SIG-M5 (cell line): ENCODE measurements around the gene CLCN4.

ENCODE experiments used
- DNase-seq: peaks from one replicate; lab custom pipeline; 2025; lab: John Stamatoyannopoulos, UW

The CLCN4 gene

DNA sequence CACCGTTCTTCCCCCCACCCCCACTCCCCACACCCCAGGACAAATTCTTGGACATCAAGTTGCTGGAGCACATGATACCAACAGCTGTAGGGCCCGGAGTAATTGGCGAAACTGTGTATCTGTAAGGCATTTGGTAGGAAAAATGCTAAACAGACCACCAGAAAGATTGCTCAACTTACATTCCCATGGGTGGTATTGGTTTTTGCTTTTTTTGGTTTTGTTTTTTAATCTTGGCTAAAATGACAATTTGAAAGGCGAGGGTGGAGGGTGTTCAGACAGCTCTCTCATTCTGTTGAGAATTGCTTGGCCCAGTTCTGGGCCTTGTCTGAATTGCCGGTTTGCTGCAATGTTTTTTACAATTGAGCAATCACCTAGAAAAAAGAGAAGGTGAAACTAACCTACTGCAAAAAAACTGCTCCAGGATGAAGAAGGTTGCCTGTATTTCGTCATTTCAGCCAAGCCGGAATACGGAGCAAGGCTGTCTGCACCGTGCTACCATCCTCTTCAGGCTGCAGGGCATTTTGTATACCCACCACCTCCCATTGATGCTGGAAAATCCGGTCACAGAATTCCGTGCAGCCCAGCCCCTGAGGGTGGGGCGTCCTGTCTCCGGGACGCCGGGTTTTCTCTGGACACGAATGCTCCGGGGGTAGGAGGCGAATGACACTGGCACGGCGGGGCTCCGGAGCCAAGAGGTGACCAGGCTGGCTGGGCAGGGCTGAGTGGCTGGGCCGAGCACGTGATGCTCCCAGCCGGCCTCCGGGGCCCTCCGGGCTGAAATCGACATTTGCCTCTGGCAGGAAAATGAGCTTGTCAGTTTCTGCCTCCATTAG is at the start of gene CLCN4:
TSS of gene CLCN4 (plus strand) at position 777 of the 833 bp plus-strand sequence. CDS start 28,058 bp downstream, outside the sequence.
- no peak for DNase-seq

- no peak for DNase-seq
These were observed 49.3 kb upstream of the CLCN4 start for GRCh38 chrX:10107483-10107882.

DNA sequence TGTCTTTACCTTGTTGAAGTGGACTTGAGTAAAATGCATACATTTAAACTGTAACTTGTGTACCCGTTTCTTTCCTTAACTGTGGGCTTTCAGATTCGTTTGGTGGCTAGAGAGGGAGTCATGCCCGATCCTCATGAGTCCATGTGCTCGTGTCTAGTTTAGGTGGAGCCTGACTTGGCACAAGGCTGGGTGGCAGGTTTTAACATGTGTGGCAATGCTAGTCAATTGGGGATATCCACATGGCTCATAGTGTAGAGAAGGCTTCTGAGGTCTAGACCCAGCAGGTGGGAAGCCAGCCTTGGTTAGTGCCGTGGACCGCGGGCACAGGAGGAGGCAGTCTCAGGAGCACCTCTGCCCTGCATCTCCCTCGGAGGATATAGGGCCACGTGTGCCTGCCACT is 48.5 kb upstream of the CLCN4 start:
- no peak for DNase-seq

- DNase-seq, result no peak
These were observed 47.1 kb upstream of the CLCN4 start for GRCh38 chrX:10109695-10110094.

DNA sequence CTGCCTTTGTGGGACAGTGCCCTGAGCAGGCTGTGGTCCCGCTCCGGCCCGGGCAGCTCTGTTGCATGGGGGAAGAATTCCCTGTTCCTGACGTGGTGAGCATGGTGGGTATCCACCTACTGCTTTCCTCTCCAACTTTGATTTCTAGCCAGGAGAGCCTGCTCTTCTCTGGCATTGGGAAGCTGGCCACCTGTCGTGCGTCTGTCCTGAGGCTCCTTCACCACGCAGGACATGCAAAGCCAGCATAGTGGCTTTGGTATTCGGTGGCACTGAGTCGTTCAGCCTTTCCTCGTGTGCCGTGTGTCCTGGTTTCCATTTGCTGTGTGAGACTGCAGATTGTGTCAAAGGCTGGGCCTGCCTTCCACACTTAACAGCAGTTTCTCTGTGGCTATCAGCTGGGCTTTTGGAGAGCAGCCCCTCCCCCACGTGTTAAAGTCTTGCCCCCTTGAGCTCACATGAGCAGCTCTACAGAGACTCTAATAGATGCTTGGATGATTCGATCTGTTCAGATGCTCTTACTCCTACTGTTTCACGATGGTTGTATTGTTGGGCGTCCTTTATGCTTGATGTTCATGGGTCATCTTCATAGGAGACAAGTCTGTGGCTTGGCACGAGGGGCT is 46.3 kb upstream of the CLCN4 start:
- DNase-seq, result no peak

GRCh38 chrX:10110984-10111363 is 45.8 kb upstream of the CLCN4 start:
- DNase-seq, result no peak

DNA sequence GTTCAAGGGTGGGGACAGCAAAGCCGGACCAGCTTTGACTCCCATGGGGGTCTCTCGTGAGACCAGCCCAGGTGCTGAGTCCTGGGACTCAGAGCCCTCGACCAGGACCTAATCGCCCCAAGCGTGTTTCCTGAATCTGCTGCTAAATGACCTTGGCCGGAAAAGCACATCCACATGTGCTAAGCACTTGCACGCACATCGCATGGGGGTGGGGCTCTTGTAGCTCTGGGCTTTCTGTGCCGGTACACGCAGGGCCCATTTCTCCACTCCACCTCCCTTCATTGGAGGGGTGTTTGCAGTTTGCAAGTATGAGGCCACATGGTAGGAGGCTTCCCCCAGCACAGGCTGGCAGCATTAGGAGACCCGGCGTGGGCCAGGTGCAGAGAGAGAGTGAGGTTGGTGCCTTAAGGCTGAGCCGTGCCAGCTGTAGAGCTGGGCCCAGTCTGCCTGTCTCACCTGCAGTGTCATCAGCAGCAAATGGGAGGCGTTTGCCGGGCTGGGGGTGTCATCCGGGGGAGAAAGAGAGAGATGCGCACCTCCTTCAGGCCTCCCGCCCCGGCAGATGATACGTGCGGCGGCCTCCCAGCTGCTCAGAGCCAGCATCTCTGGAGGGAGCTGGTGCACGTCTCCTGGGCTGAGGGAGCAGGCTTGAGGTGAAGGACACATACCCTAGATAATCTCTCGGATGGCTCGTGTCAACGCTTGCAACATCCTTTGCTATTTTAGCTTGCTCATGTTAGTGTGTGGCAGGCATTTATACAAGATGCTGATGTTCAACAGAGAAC is 45.2 kb upstream of the CLCN4 start:
- DNase-seq, result no peak

DNA sequence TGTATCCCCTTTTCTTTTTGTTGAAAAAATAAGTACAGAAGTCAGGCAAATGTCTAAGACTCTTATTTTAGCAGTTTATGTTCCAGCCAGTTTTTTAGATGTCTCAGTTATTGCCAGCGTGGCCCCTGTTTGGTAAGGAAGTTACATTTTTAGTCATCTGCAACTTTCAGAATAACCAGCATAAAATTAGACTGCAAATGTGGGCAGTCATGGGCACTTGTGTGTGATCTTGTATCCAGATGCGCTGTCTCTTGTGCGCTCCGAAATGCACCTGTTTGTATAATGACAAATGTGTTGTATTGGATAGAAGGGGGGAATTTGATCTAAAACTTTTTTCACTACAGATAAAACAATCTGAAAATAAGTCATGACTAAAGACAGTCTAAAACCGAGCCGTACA is 44.3 kb upstream of the CLCN4 start:
- no peak for DNase-seq

- no peak for DNase-seq
These were observed 41.7 kb upstream of the CLCN4 start for GRCh38 chrX:10115082-10115481.

DNA sequence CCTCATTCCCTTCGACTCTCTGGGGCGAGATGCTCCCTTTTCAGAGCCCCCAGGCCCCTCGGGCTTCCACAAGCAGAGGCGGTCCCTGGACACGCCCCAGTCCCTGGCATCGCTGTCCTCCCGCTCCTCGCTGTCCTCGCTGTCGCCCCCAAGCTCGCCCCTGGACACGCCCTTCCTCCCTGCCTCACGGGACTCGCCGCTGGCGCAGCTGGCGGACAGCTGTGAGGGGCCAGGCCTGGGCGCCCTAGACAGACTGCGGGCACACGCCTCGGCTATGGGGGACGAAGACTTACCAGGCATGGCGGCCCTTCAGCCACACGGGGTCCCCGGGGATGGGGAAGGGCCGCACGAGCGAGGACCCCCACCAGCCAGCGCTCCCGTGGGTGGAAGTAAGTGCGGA is 39.5 kb upstream of the CLCN4 start:
- DNase-seq, result no peak

DNA sequence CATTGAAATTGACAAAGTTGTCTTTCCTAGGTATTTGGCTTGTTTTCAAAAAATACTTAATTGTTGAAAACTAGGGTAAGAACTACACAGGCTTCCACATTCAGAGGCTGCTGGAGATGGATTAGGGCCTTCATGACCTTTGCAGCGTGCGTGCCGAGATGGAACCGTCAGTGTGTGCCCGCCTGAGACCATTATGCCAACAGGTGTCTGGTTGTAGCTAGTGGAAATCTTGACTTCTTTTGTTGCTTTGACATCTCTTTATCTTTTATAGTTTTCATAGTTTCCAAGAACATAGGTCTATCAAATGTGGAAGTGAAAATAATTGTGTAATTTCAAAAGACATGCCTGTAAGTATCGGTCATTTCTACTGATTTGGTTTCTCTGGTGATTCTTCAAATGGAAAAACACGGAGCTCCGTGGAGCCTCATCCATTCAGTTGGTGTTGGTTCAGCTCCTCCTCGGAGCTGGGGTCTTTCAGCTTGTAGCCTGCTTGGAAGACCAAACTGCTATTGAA is 38.9 kb upstream of the CLCN4 start:
- no peak for DNase-seq

GRCh38 chrX:10118530-10118929 is 38.2 kb upstream of the CLCN4 start:
- no peak for DNase-seq

GRCh38 chrX:10119399-10119990 is 37.3 kb upstream of the CLCN4 start:
- DNase-seq, result no peak

- DNase-seq, result no peak
These were observed 36.4 kb upstream of the CLCN4 start for GRCh38 chrX:10120331-10120730.

- DNase-seq, result no peak
These were observed 35.9 kb upstream of the CLCN4 start for GRCh38 chrX:10120828-10121227.

DNA sequence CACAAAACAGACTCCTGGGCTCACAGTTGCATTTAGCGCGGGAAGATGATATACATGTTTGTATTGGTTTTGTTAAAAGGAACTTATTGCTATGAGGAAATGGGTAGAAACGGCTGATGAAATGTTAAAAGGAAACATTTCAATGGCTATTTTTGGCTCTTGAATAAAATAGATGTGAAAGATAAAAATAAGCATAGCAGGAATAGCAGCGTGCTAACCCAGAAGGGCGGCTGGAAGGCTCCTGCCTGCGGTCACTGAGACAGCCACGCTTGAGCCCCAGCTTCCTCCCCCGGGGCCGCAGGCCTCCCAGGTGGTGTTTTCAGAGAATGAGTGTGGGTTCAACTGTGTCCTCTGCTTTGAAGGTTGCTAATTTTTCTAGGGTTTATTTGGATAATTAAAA is 35.0 kb upstream of the CLCN4 start:
- DNase-seq, result no peak

GRCh38 chrX:10124506-10125247 is 32.1 kb upstream of the CLCN4 start:
- no peak for DNase-seq

DNA sequence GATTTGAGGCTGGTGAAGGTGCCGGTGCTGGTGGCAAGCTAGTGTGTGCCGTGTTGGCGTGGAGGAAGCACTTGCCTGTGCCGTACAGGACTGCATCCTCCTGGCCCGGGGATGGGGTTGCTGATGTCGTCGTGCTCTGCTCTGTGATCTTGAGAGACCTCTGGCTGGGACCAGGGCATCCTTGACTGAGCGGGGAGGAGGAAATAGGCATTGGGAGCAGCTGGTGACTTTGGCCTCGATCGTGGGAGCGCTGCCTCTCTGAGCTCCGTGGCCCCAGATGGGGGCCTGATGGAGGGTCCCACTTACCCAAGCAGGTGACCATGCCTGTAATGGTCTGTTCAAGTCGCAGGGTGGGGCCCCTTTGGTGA is 31.5 kb upstream of the CLCN4 start:
- DNase-seq, result no peak

- no peak for DNase-seq
These were observed 30.7 kb upstream of the CLCN4 start for GRCh38 chrX:10126044-10126443.

DNA sequence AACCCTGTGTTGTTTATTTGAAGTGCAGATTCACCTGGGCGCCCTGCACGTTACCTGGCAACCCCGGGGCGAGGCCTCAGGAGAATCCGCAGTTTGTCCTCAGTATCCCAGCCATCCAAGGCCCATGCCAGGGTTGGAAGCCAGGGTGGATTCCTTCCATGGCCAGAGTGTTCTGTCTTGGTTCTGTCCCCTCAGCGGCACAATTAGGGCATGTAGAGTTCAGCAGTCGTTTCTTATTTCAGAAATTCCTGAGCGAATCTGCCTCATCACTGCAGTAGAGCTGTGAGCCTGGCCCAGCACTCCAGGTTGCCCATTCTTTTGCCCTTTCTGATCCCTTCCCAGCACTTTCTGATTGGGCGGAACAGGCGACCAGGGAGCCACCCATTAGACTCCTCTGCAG is 29.9 kb upstream of the CLCN4 start:
- no peak for DNase-seq

- DNase-seq, result no peak
These were observed 28.4 kb upstream of the CLCN4 start for GRCh38 chrX:10128386-10128785.

- DNase-seq, result no peak
These were observed 27.5 kb upstream of the CLCN4 start for GRCh38 chrX:10129229-10129628.
